Endothelial cell (in vitro differentiated cells): Measurements from ENCODE around the gene GOLGA6A. TPM values are rescaled to one million over a fixed set of nuclear protein-coding genes. Genes with fewer than 3 reads are reported as not detected.

Experiments used
- DNase-seq: peaks from one replicate; pipeline ENCODE4 v3.0.0; 2021; ENCODE audit warnings: low spot score
- H3K27ac Mint-ChIP-seq: one replicate; pipeline ENCODE4 v1.8.0; 2021; ENCODE audit warnings: mixed read lengths, inconsistent platforms; ENCODE audit not compliant: unreplicated experiment
- H3K27me3 Mint-ChIP-seq: one replicate; pipeline ENCODE4 v1.8.0; 2021; ENCODE audit warnings: mild to moderate bottlenecking, moderate library complexity, mixed read lengths, inconsistent platforms; ENCODE audit not compliant: unreplicated experiment
- H3K36me3 Mint-ChIP-seq: one replicate; pipeline ENCODE4 v1.8.0; 2021; ENCODE audit warnings: mild to moderate bottlenecking, low read depth, mixed read lengths, inconsistent platforms; ENCODE audit not compliant: unreplicated experiment
- H3K4me1 Mint-ChIP-seq: one replicate; pipeline ENCODE4 v1.8.0; 2021; ENCODE audit warnings: mild to moderate bottlenecking, mixed read lengths, inconsistent platforms; ENCODE audit not compliant: unreplicated experiment
- H3K4me3 Mint-ChIP-seq: one replicate; pipeline ENCODE4 v1.8.0; 2021; ENCODE audit warnings: mild to moderate bottlenecking, mixed read lengths, inconsistent platforms; ENCODE audit not compliant: unreplicated experiment
- H3K9me3 Mint-ChIP-seq: one replicate; pipeline ENCODE4 v1.8.0; 2021; ENCODE audit warnings: mixed read lengths, inconsistent platforms; ENCODE audit not compliant: unreplicated experiment
- total RNA-seq: library from RNA; stranded (reverse); fragmentation: NEBNext Ultra II Directional; extraction: Animal tissue kit (Norgen Biotek cat#: 25700); gene quantifications from one replicate; pipeline ENCODE4 v1.2.1, GENCODE V29; 2021; ENCODE audit not compliant: unreplicated experiment
- TF ChIP-seq, protein P1 (sequence below): fragments of 200-600 bp; sonication (generic); IDR thresholded peaks from one replicate; pipeline ENCODE4 v1.5.0; 2021; ENCODE audit warnings: antibody characterized with exemption; ENCODE audit not compliant: unreplicated experiment

The GOLGA6A gene
- total RNA-seq, 1 donor from 2014 or later: 0.85 TPM

DNA sequence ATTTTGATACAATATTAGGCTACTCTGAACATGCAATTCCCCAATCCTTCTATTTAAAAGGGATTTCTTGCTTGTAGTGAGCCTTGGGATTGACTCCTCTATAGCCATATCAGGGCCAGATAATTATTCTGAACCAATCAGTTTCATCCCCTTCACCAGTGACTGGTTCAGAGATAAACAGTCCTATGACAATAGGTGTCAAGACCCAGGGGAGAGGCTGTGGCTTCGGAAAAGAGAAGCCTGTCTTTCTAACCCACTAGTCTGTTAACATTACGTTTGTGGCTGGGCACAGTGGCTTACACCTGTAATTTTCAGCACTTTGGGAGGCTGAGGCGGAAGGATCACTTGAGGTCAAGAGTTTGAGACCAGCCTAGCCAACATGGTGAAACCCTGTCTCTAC, 41.8 kb upstream of the GOLGA6A start:
- H3K27me3 Mint-ChIP-seq: peaks cover 14% of the 10 kb centered on the region
- TF ChIP-seq, protein P1, sequence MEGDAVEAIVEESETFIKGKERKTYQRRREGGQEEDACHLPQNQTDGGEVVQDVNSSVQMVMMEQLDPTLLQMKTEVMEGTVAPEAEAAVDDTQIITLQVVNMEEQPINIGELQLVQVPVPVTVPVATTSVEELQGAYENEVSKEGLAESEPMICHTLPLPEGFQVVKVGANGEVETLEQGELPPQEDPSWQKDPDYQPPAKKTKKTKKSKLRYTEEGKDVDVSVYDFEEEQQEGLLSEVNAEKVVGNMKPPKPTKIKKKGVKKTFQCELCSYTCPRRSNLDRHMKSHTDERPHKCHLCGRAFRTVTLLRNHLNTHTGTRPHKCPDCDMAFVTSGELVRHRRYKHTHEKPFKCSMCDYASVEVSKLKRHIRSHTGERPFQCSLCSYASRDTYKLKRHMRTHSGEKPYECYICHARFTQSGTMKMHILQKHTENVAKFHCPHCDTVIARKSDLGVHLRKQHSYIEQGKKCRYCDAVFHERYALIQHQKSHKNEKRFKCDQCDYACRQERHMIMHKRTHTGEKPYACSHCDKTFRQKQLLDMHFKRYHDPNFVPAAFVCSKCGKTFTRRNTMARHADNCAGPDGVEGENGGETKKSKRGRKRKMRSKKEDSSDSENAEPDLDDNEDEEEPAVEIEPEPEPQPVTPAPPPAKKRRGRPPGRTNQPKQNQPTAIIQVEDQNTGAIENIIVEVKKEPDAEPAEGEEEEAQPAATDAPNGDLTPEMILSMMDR: no peak
- H3K36me3 Mint-ChIP-seq: no peaks in the 10 kb centered on the region
- no peak overlapping the region for H3K27ac Mint-ChIP-seq
- no peaks in the 10 kb centered on the region for H3K9me3 Mint-ChIP-seq
- peaks cover 32% of the 10 kb centered on the region for H3K4me1 Mint-ChIP-seq
- DNase-seq: no peak
- no peak overlapping the region for H3K4me3 Mint-ChIP-seq

DNA sequence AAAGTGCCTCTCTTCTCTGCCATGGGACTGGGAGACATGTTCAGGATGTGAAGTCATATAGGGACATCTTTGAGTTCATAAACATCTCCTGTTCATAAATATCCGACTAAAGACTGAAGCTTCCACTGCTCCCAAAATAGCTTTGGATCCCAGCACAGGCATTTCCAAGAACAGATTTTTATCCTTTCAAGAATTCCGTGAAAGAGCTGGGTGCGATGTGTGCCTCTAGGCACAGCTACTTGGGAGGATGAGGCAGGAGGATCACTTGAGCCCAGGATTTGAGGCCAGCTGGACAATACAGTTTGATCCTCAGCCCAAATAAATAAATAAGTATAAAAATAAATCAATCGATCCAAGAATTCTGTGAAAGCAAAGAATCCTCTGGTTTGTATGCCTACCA, 41.3 kb upstream of the GOLGA6A start:
- H3K27me3 Mint-ChIP-seq: peaks cover 12% of the 10 kb centered on the region
- no peak overlapping the region for H3K4me3 Mint-ChIP-seq
- no peak overlapping the region for H3K27ac Mint-ChIP-seq
- no peak for DNase-seq
- no peaks in the 10 kb centered on the region for H3K9me3 Mint-ChIP-seq
- peaks cover 32% of the 10 kb centered on the region for H3K4me1 Mint-ChIP-seq
- no peaks in the 10 kb centered on the region for H3K36me3 Mint-ChIP-seq
- TF ChIP-seq, protein P1: no peak

DNA sequence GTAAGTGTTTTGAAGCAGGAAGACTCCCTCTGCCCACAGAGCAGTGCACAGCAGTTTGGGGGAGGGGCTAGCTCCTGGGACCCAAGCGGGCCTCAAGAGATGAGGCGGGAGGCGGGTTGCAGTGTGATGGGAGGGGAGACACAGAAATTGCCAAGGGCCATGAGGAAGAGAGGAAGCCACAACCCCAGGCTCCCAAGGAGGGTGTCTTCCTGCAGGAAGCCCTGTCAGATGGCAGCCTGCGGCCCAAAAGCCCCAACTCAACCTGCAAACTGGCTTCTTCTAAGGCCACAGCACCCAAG, 40.7 kb upstream of the GOLGA6A start:
- no peak for DNase-seq
- H3K27ac Mint-ChIP-seq: peak overlapping the region; percentile 76

GRCh38 chr15:74122403-74123130, 40.2 kb upstream of the GOLGA6A start:
- no peak for DNase-seq
- Mint-ChIP-seq H3K4me1 (peaks cover 32% of the 10 kb centered on the region), H3K9me3 (no peaks in the 10 kb centered on the region), H3K27me3 (peaks cover 10% of the 10 kb centered on the region), H3K36me3 (no peaks in the 10 kb centered on the region), H3K4me3 (peak overlapping the region; percentile 56), H3K27ac (peak overlapping the region; percentile 76)
- TF ChIP-seq, protein P1: no peak

More for the DNA sequence above, 40.7 kb upstream of the GOLGA6A start:
- Mint-ChIP-seq H3K4me1 (peaks cover 32% of the 10 kb centered on the region), H3K36me3 (no peaks in the 10 kb centered on the region), H3K9me3 (no peaks in the 10 kb centered on the region), H3K27me3 (peaks cover 10% of the 10 kb centered on the region), H3K4me3 (no peak overlapping the region)
- TF ChIP-seq, protein P1: no peak

DNA sequence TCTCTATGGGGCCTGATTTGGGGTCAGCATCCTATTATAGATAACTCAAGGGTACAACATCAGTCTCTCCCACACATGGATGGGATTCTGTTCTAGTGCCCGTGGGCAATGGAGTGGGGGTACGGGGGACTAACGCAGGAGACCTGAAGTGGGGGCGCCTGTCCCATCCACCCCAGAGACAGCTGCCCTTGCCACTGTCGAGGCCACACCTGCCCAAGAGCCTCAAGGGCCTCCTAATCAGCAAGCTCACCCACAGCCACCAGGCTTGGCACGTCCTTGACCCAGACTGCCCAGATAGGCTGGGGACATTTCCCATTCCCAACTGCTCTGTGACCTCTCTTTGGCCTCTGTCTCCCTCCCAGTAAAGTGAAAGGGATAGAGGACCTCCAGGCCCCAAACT, 39.5 kb upstream of the GOLGA6A start:
- Mint-ChIP-seq H3K4me3 (no peak overlapping the region), H3K36me3 (no peaks in the 10 kb centered on the region), H3K9me3 (no peaks in the 10 kb centered on the region), H3K27me3 (peaks cover 6% of the 10 kb centered on the region), H3K27ac (no peak overlapping the region), H3K4me1 (peaks cover 32% of the 10 kb centered on the region)
- TF ChIP-seq, protein P1: no peak
- no peak for DNase-seq
